Right forelimb (tissue), 1 donor: ENCODE measurements around the gene CPLANE2.
"Not testable (repeated sequence)": the region's sequence is repeated elsewhere in the genome, so short reads cannot be mapped to it uniquely, and the experiment has no call there.

Source experiments
- DNase-seq: peaks from one replicate; pipeline ENCODE4 v3.0.0-alpha.2; 2018

CPLANE2 gene

DNA sequence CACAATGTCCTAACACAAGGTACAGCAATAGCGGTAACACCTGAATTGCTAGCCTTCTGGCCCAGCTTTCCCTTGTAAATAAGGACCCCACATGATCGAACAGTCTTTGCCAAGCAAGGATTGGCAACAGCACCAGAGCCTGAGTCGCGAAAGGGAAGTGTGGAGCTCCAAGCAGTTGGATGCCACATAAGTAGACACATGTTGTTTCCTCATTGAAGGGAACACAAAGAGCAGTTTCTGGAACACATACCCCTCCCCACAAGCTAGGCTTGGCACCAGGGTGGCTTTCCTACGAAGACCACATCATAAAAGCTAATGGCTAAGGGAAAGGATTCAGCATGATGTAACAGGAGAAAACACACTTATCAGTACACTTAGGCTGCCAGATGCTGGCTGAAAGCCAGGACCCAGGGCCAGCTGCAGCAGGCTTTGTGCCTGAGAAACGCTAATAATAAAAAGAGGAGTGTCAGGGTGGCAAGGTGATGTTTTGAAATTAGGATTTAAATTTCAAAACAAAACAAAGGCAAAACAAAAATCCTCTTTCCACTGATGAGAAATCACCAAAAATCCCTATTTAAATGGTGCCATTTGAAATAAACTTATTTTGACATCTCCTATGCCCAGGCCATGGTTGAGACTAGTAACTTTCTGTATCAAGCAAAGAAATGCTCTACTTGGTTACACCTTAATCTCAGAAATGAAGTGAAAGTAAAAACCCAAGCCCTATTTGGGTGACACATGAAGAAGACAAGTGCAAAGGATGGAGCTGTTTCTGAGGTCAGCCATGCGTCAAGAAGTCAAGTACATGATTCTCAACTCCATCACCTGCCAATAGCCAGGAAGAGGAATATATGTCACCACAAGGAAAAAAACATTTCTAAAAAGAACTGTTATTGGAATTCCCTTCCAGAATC lies 11.9 kb upstream of the CPLANE2 start:
- DNase-seq: peak; percentile 64

DNA sequence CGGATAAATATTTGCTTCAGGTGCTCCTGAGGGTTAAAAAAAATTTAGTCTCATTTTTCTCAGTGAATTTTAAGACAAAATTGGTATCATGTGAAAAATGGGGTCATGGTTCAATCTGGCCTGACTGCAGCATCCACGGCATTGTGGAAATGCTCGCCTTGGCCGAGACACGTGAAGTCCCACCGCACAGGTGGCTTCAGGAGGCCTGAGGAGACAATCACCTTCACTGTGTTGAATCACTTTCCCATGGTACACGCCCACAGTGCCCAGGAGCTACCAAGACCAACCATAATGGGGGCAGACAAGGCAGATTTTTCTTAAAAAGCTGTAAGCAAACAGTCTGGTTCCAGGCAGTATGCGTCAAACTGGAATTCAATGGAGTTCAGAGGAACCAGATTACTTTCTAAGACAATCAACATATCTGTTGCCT lies 11.0 kb upstream of the CPLANE2 start:
- no peak for DNase-seq

DNA sequence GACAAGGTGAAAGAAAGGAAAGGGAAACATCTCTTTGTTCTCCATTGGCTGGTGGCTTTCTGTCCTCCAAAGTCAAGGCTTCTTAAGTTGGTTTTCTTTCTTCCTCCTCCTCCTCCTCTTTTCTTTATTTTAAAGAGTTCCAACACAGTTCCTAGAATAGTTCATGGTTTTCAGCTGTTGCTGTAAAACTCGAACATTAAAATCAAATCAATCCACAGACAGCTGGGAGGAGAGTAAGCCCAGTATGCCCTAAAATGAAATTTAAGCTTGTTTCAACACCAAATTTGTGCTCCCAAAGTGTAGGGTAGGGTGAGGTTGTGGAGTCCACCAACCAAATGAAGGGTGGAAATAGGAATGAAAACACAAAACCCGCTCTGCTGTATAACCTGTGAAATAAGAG lies 10.5 kb upstream of the CPLANE2 start:
- DNase-seq: no peak

DNA sequence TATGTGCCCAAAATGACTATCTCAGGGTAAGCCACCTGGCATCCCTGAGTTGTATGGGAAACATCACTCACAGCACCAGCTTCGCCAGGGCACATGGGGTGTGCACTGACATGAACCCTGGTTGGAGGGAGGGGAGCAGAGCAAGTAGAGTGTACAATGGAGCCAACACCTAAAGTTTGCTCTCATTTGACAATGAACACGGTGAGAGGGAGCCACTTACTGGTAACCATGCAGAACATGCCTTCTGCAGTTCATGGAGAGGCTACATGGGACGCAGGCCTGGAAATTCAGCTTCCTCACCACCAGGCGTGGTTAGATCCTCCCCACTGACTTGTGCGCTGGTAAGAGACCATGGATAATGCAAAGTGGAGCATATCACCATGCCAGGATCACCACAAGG lies 10.0 kb upstream of the CPLANE2 start:
- no peak for DNase-seq

DNA sequence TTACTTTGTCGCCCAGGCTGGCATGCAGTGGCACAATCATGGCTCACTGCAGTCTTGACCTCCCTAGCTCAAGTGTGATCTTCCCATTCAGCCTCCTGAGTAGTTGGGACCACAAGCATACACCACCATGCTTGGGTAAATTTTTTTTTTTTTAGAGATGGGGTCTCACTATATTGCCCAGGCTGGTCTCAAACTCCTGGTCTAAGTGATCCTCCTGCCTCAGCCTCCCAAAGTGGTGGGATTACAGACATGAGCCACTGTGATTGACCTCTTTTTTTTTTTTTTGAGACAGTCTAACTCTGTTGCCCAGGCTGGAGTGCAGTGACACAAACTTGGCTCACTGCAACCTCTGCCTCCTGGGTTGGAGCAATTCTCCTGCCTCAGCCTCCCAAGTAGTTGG lies 9.3 kb upstream of the CPLANE2 start:
- not testable (repeated sequence) for DNase-seq

DNA sequence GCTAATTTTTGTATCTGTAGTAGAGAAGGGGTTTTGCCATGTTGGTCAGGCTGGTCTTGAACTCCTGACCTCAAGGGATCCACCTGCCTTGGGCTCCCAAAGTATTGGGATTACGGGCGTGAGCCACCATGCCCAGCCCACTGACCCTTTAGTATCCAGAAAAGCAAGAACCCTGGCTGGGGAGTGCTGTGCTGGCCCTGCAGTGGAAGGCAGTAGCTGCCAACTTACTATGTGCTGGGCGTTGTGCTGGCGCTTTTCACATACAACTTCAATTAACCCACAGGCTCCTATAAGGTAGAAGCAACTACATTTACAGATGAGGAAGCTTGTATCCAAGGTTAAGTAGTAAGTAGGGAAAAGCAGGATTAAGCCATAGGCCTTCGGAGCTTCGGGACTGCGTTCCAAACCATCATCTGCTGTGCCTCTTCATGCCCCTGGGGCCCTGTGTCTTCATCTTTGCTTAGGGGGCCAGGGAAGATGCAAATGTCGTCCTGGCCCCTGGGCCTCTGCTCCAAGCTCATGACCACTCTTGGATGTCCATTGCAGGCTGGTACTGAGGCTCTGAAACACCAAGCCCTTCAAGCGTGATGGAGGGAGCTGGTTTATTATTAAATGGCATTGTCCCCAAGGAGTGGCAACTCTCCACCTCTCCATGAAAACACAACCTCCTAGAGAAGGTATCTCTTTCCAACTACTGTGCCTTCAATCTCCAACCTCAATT lies 8.7 kb upstream of the CPLANE2 start:
- DNase-seq: no peak

DNA sequence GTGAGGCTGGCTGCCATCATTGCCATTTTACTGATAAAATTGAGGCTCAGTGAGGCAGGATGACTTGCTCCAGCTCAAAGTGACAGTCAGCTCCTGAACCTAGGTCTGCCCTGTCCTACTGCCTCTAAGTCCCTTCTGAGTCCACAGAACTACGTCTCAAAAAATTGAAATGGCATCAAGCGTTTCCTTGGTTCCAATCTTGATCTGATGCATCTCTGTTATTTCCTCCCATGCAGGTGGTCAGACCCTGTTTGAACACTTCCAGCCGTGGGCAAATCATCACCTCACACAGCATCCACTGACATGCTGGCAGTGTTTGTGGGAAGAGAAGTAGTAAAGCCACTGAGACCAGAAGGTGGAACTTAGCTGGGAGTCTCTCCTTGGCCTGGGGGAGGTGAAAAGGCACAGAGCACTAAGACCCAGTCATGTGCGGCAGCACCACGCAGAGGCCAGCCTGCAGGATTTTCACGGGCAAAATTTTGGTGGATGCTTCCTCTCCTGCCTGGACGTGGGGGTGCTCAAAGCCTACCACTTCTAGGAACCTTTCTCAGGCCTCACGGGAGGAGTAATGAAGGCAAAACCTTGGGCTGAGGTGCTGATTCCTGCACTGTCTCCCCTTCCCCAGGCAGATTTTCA lies 7.8 kb upstream of the CPLANE2 start:
- DNase-seq: no peak

DNA sequence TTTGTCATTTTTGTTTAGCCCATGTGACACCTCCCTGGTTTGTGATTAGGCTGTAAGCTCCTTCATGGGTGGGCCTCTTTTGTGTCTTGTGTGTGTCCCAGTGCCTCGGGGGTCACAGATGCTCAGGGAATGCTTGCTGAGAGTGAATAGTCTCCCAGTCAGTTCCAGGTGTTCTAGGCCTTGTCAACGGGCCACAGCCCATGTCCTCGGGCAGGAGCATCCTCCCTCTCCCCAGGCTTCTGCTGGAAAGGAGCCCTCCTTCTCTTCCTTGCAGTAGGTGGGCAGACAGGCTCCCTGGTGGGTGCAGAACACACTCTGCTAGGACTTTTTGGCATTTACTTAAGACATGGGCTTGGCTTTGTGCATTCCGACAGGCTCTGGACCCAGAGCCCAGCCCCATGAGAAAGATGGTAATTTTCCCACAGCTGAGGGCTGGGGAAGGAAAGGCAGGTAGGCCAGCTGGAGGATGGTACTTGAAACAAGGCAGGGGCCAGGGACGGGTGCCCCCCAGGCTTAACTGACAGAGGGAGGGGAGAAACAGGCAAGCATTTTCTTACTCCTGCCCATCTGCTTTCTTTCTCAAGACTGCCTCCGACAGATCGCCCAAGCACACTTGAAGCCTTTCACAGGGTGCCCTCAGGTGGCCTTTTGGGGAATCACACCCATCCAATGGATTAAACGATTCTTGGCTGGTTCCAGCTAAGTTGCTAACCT lies 7.1 kb upstream of the CPLANE2 start:
- peak; percentile 87 for DNase-seq

DNA sequence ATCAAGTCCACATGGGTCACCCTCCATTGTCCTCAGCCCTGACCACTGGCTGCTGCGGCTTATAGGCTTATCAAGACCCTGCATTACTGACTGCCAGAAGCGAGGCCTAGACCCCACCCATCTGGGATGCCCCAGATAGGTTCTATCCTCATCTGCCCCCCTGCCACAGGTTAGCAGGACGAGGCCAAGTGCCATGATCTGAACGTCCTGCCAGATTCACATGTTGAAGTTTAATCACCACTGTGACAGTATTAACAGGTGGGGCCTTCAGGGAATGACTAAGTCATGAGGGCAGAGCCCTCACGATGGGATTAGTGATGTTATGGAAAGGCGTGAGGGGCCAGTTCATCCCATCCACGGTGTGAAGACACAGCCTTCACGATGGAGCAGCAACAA lies 6.2 kb upstream of the CPLANE2 start:
- no peak for DNase-seq

DNA sequence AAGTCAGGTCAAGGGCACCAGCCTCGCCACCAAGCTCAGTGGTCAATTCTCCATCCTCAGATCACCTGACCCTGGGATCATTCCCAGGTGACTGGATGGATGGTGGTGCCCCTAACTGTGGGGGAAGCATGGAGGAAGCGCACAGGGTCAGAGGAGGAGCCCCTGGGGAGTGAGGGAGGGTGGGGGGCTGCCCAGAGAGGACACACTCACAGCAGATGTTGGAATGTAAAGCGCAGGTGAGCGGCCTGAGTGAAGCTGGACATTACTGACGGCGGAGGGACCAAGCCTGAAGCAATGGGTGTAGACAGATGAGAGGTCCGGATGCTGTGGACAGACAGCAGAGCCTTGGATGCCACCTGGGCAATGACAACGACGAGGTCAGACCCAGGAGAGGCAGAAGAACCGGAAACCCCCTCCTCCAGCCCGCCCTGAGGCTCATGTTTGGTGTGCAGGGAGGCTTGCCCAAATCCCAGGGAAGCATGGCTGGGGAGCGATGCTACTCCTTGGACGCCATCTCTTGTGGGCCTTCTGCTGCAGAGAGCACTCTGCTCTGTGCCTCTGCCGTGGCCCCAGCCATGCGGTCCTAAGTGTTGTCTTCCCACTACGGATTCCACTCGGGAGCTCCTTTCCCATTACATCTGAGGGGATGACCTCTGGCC lies 5.7 kb upstream of the CPLANE2 start:
- DNase-seq: no peak

DNA sequence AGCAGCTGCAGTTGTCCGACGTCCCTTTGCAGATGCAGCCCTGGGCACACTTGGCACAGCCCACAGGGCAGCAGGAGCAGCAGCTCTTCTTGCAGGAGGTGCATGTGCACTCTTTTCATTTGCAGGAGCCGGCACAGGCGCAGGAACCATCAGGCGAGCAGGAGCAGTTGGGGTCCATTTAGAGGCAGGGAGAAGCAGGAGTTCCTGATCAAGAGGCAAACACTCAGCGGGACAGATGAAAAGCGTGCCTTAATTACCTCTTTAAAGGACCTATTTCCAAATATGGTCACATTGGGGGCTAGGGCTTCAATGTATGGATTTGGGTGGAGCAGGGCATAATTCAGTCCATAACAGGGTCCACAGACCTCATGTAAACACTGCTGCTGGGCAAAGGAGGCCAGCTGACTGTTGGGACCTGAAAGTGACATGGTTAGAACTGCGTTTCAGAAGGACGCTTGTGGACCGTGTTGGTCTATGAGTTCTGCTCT lies 4.3 kb upstream of the CPLANE2 start:
- no peak for DNase-seq

DNA sequence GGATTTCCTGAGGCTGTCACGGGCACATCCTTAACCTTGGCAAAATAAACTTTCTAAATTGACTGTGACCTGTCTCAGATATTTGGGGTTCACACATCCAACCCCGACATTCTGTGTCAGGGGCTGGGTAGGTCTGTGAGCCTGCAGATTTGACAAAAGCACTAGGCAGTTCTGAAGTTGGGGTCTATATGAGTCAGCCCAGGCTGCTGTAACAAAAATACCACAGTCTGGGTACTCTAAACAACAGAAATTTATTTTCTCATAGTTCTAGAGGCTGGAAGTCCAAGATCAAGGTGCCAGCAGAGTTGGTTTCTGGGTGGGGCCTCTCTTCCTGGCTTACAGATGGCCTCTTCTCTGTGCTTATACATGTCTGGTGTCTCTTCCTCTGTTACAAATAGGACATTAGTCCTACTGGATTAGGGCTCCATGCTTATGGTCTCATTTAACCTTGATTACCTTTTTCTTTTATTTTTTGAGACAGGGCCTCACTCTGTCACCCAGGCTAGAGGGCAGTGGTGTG lies 3.0 kb upstream of the CPLANE2 start:
- DNase-seq: no peak

DNA sequence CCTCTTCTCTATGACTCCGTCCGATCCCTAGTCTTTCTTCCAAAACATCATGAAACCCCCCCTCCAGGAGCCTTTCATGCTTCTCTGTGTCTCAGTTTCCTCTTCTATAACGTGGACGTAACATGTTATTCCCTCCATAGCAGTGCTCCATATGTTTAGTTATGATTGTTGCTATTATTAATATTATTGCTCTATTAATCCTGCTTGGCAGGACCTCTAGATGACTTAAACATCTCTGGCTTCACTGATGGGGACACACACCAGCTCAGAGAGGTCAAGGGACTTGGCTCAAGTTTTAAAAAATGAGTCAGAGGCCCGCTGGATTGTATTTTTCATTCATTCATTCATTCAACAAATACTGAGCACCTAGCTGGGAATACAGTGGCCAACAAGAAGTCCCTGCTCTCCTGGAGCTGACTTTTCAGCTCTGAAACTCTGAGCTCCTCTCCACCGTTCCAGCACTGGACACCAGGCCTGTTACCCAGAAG lies 404 bp upstream of the CPLANE2 start:
- DNase-seq: no peak

DNA sequence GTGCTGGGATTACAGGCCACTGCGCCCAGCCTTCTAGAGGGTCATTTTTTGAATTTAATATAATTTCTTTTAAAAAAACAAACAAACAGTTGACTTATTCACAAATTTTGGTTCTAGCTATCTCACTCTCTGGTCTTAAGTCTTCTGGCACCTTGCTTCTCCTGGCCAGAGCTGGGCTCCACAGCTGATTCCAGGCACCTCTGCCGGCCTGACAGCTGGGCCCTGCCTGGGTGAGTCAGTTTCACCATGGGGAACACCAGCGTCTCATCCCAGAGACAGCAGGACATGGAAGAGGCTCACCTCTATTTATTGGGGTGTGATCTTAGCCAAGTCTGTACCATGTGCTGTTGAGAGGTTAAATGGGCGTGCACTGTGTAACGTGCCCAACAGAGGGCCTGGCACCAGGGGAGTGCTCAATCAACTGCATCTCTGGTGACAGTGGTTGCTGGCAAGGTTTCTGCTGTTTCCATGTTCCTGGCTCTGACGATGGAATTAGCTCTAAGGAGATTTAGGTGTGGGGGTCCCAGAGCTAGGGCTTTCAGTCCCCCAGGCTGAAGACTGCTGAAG lies 956 bp downstream of the CPLANE2 start:
- no peak for DNase-seq

DNA sequence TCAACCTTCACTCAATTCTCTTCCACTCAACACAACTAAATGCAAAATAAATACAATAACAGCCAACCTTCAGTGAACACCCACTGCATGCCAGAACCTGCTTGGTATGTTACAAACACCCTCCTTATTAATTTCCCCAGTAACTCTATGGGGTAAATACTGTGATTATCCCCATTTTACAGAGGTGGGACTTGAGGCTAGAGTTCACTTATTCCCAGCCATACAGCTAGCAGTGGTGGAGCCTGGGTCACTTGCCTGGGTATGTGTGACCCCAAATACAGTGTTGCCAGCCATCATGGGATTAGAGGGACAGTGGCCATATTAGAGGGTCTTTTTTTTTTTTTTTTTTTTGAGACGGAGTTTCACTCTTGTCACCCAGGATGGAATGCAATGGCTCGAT lies 1.6 kb downstream of the CPLANE2 start:
- DNase-seq: no peak

DNA sequence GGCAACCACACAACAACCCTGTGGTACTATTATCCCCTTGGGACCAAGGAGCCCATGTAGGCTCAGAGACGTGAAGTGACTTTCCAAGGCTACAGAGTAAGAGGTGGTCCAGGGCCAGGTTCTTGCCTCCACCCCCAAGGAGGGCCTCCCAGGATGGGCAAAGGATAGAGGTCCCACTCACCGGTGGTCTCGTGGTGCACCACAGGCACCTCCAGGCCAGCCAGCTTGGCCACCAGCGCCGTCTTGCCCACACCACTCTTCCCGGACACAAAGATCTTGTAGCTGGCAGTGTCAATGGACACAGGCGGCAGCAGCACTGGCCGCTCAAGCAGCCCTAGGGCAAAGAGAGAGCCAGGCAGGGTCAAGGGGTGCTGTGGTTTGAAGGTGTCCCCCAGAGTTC lies 3.6 kb downstream of the CPLANE2 start:
- no peak for DNase-seq

DNA sequence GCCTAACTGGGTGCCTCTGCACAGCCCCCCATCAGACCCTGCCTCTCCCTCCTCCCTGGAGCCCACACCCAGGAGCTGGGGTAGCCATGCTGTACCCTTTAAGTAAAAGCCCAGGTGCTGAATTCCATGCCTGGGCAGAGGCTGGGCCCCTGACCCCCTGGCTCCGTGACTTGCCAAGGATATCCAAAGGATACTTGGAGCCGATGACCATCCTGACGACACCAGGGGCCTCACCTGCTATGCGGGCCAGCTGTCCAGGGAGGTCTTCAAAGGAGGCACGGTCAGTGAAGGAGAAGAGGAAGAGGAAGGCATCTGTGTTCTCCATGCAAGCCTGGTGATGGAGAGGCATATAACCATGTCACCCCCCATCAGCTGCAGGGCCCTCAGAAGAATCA lies 4.7 kb downstream of the CPLANE2 start:
- no peak for DNase-seq

DNA sequence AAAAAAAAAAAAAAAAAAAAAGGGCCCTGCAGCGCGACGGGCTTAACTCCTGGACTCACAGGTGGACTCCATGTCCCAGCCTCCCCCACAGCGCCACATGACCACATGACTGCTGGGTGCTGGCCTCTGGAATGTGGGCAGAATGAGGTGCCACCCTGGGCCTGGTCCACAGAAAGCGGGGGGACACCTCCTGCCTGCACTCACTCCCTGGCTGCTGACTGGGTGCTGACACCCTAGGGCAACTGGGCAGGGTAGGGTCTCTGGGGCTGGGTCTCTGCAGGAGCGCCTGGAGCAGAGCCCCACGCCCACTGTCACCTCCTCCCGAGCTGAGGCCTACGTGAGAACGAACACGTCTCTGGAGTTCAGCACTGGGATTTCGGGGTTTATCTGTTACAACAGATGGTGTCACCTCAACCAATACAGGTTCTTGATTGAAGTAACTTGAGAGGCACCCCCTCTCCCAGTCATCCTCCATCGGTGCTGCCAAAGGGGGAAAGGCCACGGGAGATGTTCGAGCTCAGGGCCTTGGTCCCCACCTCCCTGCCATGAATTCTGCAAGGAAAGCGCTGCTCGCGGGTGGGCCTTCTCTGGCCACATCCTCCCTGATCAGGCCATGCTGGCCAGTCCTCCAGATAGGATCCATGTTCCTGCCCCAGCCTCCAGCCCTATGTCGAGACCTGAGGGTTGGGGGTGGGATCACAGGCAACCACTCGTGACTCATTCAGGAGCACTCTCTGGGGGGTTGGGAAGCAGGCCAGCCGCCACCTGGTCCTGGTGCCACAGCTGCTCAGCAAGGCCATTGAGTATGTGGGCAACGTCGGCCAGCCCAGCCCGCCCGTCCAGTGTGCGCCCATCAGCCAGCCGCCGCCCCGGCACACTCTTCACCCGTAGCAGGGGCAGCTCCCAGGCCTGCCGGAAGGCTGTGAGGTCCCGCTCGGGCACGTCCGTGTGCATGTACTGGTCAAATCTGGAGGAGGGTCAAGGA lies 5.4 kb downstream of the CPLANE2 start:
- no peak for DNase-seq

DNA sequence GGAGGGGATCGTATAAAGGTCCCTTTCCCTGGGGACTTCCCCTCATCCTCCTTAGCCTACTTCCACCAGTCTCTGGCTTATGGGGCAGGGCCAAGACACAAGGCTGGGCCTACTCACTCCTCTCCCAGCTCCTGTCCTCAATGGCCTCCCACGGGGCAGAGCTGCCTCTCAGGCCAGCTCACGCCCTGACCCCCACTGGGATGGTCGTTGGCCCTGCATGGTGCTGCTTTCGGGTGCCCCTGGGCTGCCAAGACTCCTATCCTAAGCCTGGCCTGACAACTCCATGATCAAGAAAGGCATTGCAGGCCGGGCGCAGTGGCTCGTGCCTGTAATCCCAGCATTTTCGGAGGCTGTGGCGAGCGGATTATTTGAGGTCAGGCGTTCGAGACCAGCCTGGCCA lies 6.2 kb downstream of the CPLANE2 start:
- DNase-seq: no peak
